Activated CD8-positive, alpha-beta memory T cell treated with anti-CD3 and anti-CD28 coated beads for 4 hours (primary cell): ENCODE data around the gene ESAM.
"Not testable (repeated sequence)": the region's sequence is repeated elsewhere in the genome, so short reads cannot be mapped to it uniquely, and the experiment has no call there.

Experiments used
- DNase-seq, 2 donors: peaks; one replicate each; pipeline ENCODE4 v3.0.0-alpha.2; 2020; ENCODE audit warnings: low read depth in 2 of 2

ESAM gene

DNA sequence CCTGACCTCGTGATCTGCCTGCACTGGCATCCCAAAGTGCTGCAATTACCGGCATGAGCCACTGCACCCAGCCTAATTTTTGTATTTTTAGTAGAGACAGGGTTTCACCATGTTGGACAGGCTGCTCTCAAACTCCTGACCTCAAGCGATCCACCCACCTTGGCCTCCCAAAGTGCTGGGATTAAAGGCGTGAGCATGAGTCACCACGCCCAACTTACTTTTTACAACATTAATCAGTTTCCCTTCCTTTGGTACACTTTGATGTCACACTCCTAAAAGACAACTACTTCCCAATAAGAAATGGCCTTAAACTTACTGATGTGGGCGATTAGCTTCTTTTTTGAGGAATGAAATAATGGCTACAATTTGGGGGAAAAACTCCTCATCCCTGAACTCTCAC is 8.9 kb upstream of the ESAM start:
- DNase-seq = not testable (repeated sequence)

DNA sequence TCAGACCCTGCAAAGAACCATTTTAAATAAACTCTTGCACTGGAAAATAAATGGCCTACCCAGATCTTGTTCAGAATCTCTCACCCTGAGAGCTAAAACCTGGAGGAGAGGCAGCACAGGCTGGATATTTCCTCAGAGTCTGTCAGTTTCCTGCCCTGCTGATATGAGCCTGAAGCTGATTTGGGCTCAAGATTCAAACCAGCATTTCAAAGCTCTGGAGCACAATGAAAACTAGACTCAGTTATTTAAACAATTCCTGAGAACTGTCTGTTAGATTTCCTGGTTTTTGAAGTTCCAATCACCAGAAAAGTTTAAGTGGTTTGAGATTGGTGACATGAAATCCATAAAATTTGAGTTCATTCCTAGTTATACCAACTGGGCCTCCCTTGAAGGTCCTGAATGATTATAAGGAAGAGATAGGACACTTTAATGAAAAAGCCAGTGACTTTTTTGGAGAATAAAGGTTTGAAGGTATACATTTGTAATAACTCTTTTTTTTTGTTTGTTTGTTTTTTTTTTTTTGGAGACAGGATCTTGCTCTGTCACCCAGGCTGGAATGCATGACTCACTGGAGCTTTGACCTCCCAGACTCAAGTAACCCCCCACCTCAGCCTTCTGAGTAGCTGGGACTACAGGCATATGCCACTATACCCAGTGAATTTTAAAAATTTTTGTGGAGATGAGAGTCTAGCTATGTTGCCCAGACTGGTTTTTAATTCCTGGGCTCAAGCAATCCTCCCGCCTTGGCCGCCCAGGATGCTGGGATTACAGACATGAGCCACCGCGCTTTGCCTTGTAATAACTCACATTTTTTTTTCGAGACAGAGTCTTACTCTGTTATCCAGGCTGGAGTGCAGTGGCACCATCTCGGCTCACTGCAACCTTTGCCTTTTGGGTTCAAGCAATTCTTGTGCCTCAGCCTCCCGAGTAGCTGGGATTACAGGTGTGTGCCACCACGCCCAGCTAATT is 8.0 kb upstream of the ESAM start:
- DNase-seq = no peak

DNA sequence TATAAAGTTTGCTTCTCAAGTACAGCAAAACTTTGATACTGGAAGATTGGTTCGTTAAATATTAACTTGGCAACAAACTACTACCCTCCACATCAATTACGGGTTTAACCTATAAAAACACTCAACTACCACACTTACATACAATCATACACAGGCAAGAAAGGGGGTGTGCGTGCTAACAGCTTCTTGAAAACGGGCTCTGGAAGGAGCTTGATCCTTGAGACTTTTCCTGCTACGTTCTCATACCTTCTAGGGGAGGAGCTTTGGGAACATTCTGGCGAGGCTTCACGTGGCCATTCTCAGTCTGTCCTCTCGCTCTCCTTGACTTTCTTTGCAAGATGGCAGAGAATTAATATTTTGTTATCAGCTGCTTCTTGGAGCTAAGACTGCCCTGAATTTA is 6.8 kb upstream of the ESAM start:
- DNase-seq = no peak

DNA sequence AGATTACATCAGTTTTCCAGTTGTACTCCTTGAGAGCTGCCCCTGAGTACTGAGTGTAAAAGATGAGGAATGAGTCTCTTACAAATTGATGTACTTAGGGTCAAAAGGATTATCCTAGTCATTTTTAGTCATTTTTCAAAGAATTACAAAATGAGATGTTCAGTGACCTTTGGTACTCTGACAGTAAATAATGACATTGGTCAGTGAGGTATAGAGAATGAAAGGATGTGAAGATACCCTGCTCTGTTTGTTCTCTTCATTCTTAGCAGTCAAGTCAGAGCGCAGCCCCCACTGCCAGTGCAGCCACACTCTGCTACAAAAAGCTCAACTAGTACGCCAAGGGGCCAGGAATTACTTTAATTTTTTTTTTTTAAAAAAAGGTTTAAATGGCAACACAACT is 4.1 kb upstream of the ESAM start:
- DNase-seq = no peak

DNA sequence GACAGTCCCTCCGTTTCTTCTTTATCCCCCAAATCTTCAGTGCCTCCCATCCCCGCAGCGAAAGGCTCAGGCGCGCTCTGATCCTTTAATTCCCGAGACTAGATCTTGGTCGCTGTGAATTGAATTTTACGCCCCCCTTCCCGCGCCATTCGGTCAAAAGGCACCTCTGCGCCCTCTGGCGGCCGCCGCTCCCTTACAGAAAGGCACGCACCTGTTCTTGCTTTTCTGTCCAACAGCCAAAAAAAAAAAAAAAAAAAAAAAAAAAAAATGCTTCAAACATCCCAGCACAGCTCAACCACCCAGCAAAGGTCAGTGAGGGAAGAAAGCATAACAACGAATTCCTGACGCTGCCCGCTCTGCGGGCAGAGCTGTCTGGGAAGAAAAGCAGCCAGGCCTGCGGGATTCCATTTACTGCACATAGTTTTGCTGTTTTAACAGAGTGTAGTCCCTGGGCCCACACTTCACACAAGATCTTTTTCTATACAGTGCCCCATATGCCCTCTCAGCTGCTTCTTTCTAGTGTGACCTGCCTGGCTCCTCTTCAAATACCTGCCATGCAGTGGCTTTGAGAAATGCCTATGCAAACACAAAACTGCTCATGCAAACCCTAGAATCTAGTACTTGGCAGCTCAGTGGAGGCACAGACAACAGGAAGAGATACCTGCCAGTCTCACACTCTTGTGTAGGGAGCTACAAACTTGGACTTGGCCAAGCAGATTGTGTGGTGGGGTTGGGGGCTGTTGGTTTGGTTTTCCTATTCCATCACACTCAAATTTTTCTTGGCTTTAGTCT is 1.3 kb upstream of the ESAM start:
- peak; percentile 71 to 73 for DNase-seq

DNA sequence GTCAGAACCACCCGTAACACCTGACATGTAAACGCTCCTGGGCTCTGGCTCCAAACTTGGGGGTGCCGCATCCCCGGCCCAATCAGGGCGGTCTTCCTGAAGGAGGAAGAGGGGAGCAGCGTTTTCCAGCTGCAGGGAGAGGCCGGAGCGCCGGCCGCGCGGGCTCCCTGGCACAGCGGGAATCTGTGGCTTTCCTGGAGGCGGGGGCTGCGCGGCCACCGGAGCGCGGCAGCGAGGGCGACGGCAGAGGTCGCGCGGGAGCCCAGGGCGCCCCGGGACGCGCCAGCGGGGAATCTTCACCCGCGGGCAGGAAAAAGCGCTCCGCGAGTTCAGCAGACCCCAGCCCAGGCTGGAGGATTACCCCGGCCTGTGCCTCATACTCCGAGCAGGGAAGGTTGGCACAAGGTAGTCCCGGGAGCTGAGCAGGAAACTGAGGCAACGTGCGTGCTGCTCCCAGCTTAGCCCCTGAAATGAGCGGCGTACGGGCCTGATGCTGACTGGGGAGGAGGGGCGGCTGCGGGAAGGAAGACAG is 600 bp upstream of the ESAM start:
- DNase-seq = no peak

DNA sequence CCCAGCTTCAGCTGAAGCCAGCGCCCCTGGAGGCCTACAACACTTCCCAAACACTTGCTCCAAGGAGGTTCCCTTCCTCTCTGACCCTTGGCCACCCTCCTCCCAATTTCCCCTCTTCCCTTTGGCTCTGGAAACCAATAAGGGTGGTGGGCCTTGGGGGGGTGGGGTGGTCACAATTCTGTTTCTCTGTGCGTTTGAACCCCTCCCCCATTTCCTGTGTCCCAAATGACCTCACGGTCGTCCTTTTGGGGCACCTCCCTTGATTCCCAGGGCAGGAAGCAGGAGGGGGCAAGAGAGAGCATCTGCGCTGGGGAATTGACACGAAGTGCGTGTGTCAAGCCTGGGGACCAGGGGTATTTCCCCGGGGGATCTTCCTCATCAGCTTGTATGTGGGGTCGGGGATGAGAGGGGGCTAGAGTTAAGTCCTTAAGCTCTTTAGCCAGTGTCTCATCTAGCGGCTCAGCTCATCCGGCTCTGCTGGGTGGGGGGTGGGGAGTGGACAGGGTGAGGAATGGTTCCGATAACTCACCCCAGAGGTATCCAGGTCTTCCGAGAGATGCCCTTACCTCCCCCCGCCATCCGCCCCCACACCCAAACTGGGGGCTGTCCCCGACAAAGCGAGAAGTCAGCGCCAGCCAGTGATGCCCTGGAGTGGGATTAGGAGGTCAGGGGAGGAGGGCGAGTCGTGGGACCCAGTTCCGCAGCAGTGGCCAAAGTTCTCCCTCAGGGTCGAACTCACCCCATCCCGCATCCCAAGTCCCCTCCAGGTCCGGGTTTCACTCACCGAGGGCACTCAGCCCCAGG is 587 bp downstream of the ESAM start:
- DNase-seq = no peak

DNA sequence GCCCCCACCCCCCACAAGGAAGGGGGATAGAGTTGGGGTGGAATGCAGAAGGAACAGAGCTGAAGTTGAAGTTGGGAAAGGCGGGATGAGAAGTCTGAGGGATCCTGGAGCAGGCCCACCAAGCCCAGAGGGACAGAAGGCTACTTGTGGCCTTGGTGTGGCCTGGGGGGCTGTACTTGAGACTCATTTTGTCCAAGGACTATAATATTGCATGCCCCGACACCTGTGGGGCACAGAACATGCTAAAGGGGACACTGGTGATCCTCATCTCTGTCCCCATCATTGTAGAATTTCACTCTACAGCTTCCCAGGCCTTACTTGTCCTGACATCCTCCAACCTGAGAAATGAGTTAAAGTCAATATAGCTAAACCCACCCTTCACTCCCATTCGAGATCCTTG is 1.3 kb downstream of the ESAM start:
- no peak for DNase-seq

DNA sequence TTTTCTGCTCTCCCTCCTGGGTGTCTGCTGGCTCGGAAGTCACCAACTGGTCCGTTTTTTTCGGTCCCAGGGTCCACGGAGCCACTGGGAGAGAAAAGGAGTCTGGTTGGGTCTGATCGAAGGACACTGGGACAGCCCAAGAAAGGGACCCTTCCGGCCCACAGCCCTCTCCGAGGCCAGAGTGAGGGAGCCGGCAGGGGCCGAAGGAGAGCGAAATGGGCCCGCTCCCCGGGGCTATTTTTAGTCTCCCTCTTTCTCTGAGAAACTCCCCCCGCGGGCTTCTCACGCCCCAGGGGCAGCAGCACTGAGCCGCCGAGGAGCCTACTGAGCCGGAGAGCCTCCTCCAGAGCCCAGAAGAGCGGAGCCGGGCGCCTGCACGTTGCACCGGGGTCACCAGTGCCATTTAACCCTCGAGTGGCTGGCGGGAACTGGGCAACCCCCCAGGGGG is 1.9 kb downstream of the ESAM start:
- no peak for DNase-seq

DNA sequence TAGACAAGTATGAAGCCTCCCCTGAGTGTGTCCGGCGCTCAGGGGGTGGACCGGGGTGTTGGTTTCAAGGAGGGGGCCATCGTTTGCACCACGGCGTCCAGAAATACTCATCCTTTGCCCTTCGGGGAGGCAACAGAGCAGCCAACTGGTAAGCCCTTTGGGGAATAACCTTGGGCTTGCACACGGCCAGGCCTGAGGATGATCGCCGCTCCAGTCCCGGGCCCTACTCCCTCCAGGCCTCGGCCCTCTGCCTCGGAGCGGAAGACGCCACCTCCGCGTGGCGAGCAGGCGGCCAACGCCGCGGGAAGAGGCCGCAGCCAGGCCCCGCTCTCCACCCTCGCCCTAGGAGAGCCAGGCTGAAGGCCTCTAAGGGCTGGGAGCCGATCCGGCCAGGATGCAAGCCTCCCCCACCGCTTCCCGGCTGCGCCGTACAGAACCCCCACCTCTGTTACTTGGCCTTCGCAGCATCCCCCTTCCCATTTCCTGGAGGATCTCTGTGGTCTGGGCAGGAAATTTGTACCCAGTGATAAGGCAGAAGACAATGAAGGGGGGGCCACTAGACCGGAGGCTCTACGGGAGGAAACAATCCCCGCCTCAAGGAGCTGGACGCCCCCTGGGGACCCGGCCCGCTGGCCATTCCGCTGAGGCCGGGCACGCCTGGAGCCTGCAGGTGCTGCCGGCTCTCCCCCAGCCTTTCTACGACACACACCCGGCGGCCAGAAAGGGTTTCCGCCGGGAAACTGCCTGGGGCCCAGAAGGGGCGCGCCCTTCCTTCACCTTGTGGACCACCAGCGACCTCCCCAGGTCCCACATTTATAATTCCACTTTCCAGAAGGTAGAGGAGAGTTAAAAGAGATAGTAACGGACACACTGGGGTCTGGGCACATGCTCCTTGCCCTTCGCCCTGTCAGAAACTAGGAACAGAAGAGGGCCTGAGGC is 2.6 kb downstream of the ESAM start:
- DNase-seq = no peak

DNA sequence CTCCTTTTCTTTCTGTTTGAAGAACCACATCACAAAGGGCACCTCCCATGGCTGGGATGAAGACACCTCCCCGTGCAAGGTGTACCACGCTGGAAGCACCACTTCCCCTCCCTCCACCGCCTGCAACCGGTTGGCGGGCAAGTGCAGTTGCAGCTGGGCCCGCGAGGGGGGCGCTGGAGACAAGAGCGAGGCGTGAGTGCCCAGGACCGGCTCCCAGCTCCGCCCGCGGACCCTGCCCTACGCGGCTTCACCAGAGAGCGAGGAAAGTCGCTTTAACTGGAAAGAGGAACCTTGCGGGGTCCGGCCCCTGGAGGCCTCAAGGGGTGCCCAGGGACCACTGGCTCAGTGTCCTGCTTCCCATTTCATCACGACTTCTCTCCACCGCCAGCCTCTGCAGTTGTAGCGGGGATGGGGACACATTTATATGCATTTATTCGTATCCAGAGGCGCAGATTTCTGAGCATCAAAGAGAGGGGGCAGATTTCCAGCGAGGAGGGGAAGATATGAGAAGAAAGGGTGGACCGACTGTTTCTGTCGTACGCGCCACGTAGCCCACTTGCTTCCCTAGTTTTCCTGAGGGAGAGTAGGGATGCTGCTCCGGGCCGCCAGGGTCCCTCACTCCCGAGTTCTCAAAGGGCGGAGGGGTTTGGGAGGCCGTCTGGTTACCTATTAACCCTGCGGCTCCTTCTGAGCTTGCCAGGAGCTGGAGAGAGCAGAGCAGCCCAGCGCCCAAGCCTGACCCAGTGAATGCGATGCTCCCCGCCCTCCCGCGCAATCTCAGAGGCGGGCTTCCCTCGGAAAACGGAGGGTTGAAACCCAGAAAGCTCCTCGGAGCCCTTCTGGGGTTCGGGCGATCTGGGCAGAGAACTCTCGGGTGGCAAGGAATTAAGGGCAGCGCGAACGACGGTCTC is 3.5 kb downstream of the ESAM start:
- peak in 1 of 2 donors; percentile 19 for DNase-seq

DNA sequence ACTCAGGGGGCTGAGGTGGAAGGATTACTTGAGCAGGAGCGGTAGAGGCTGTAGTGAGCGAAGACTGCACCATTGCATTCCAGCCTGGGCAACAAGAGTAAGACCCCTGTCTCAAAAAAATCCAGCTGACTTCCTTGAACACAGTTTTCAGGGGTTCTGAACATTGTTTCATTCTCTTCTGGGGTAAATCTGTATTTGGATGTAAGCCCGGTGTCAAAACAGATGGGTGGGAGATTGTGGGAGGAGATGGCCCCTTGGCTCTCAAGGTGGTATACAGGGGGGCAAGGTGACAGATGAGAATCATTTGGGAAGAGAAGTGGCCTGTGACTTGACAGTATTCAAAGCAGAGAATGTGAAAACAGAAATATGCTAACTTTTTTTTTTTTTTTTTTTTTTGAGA is 4.8 kb downstream of the ESAM start:
- no peak for DNase-seq

DNA sequence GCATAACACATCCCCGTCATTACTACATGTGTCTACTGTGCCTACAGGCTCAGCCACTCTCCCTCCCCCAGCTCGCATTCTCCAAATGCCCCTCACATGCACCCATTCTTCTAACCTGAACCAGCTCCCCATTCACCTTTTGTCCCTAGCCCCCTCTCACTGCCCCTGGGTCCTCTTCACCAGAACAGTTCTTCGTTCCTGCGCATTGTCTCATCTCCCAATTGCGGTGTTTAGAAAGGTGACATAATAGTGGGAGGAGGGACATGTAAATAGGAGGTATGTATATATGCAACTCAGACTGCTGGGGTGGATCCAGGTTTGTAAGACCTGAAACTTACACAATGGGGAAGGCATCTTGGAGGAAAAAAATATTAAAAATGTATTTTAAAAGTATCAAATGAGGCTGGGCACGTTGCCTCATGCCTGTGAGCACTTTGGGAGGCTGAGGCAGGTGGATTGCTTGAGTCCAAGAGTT is 5.3 kb downstream of the ESAM start:
- no peak for DNase-seq

DNA sequence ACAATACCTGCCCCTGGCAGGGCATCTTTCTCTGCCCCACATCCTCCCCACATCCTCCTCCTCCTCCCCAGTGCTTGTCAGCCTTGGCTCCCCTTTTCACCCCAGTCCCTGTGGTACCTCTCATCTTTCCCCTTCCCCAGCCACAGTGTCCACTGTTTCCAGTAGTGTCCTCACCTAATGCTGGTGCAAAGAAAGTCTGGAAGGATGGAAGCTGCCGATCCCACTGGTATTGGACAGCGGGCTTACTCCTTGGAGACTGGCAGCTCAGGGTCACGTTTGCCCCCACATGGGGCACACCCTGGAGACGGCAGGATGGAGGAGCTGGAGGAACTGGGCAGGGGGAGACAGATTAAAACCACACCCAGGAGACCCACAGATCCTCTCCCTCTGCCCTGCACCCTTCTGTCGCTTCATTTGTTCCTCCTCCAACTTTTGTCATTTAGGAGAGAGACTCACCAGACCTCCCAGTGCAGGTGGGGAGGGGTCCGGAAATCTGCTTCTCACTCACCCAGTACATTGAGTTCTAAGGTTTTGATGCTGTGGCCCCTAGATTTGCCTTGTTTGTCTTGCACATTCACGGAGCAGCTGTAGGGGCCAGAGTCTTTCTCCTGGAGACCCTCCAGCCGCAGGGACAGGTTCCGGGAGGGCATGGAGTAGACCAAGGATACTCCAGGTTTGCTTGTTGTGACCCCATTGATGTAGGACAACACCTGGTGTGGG is 5.9 kb downstream of the ESAM start:
- DNase-seq = no peak

DNA sequence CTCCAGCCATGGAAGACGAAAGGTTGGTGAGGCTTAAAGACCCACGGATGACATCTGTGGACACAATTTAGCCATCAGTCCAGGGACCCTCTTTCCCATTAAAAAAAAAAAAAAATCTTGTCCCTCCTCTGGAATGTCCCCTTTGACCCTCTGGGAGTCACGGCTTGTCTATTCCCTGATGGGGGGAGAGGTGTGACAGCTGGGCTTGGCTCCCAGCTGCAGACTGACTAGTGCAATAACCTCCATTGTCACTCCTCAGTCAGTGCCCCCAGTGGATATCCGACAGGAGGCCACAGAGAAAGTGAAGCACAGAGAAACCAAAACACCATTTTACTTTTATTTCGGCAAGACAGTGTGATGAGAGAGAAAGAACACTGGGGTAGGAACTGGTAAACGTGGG is 7.4 kb downstream of the ESAM start:
- DNase-seq = no peak

DNA sequence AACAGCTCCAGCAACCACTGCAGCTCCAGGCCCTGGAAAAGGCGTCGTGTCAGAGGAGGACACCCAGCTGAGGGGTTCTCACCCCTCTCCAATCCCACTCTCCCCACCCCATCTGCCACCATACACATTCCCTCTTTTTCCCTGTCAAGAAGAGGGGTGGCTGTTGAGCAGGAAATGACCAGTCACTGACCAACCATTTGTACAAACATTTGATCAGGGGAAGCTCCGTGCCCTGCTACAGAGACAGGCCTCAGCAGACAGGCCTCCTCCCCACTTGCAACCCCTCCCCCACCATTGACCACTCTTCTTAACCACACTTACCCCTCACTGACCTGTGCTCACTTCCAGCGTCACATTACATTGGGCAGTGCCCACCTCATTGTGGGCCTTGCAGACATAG is 7.8 kb downstream of the ESAM start:
- DNase-seq = no peak

DNA sequence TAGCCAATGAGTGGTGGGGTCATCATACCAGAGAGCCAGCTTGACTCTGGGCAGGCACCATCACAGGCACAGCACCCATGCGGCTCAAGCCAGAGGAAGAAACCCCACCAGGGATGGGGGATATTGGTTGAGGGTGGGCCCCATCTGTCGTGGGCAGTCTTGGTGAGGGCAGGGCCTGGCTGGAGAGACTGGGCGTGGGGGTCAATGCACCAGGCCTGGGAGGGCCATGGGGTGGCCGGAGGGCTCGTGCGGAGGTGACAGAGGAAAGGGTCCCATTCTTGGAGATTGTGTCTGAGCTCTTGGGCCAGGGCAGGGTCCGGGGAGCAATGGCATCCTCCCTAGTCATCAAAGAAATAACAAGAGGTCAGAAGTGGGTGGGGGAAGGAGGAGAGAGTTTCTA is 8.5 kb downstream of the ESAM start:
- DNase-seq = no peak

DNA sequence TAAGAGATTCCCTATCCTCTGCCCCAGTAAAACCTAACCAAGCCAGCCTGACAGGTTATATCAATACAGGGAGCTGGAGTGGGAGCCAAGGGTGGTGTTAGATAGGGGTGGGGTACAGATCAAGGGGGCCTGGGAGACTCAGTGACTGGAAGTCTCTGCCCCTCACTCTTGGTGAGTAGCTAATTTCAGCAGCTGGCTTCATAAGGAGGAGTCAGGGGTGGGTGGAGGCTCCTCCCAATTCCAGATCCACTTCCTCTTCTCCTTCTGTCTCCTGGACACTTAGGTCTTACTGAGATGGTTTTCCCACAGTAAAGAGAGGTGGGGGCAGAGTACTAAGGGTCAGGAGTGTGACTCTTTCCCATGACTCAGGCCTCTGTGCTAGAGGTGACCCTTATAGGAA is 8.9 kb downstream of the ESAM start:
- no peak for DNase-seq
